Panc1 (cell line): ENCODE data around the gene TLCD5. TPM values are rescaled to one million over a fixed set of nuclear protein-coding genes. Genes with fewer than 3 reads are reported as not detected.

Experiments used
- ATAC-seq: fragments of 200-7000 bp; cut with Tn5 transposase; 2 replicates; pipeline ENCODE4 v1.9.1; 2020; ENCODE audit warnings: mild to moderate bottlenecking, moderate library complexity
- BruUV-seq: library from RNA; stranded (reverse); fragments of 400-500 nt; replicated peaks from 2 replicates; lab custom pipeline; 2021; lab: Mats Ljungman, UMichigan
- CTCF ChIA-PET: fragments of 300-600 bp; sonication (Branson Sonifier 250); formaldehyde crosslinking; loops from one replicate; lab custom pipeline; 2022; ENCODE audit warnings: antibody characterized with exemption; lab: Charles Lee
- POLR2A ChIA-PET: fragments of 300-600 bp; sonication (Branson Sonifier 250); formaldehyde crosslinking; loops from one replicate; lab custom pipeline; 2022; ENCODE audit warnings: antibody characterized with exemption; lab: Charles Lee
- DNase-seq: peaks from one replicate; pipeline ENCODE4 v3.0.0-alpha.2; 2010; ENCODE audit warnings: low read depth, low spot score
- H3K27ac ChIP-seq: 2 replicates; pipeline ENCODE4 v1.5.1; 2011; ENCODE audit warnings: mild to moderate bottlenecking, low read length, inconsistent platforms
- H3K27me3 ChIP-seq: fragments of 200-500 bp; sonication (Bioruptor generic); 2 replicates; pipeline ENCODE4 v1.6.0; 2014; ENCODE audit warnings: low read length, inconsistent platforms; ENCODE audit not compliant: control insufficient read depth, insufficient read depth
- H3K36me3 ChIP-seq: fragments of 200-500 bp; sonication (Bioruptor generic); 2 replicates; pipeline ENCODE4 v1.5.1; 2014; ENCODE audit warnings: inconsistent platforms, mild to moderate bottlenecking, low read length, moderate library complexity; ENCODE audit not compliant: control insufficient read depth, insufficient read depth
- H3K4me1 ChIP-seq: 2 replicates; pipeline ENCODE4 v1.5.1; 2011; ENCODE audit warnings: inconsistent platforms, mild to moderate bottlenecking, low read length, moderate library complexity; ENCODE audit not compliant: control insufficient read depth, insufficient read depth
- H3K4me3 ChIP-seq, 2 experiments: 2 replicates each; pipeline ENCODE4 v1.5.1; 2011 to 2012; ENCODE audit warnings: low read depth in 2 of 2, low read length in 2 of 2, mild to moderate bottlenecking in 2 of 2, inconsistent platforms in 1 of 2, moderate library complexity in 1 of 2
- H3K9me3 ChIP-seq: fragments of 200-500 bp; sonication (Bioruptor generic); 2 replicates; pipeline ENCODE4 v1.5.1; 2014; ENCODE audit warnings: low read depth, mild to moderate bottlenecking, inconsistent platforms, low read length, moderate library complexity; ENCODE audit not compliant: control insufficient read depth, insufficient read depth
- CTCF ChIP-seq: fragments of 450-650 bp; IDR thresholded peaks from 2 replicates; pipeline ENCODE4 v1.5.1; 2017; ENCODE audit warnings: mild to moderate bottlenecking
- POLR2AphosphoS5 ChIP-seq: IDR thresholded peaks from 2 replicates; pipeline ENCODE4 v1.6.1; 2012; ENCODE audit warnings: mild to moderate bottlenecking, low read depth, low read length, moderate library complexity
- SIN3A ChIP-seq: IDR thresholded peaks from 2 replicates; pipeline ENCODE4 v1.6.1; 2012; ENCODE audit warnings: low read depth, mild to moderate bottlenecking, low read length, moderate library complexity, borderline replicate concordance; ENCODE audit not compliant: insufficient read depth
- TCF7L2 ChIP-seq: IDR thresholded peaks from 2 replicates; pipeline ENCODE4 v1.6.1; 2011; ENCODE audit warnings: mild to moderate bottlenecking, low read depth, low read length, inconsistent platforms
- in situ Hi-C: cut with HindIII; loops from 2 replicates; pipeline ENCODE4 v1.10.0; 2016; ENCODE audit warnings: low sequenced_read_pairs, low pct_unique_long_range_greater_than_20kb
- intact Hi-C: fragments of 100-400 bp; cut with micrococcal nuclease; formaldehyde crosslinking; loops from one replicate; pipeline ENCODE4 v1.10.0; 2022; ENCODE audit not compliant: unreplicated experiment
- total RNA-seq: library from RNA; stranded (reverse); gene quantifications from one replicate; pipeline ENCODE4 v1.2.1, GENCODE V29; 2021; ENCODE audit not compliant: unreplicated experiment
- TF ChIP-seq, protein P1 (sequence below), 2 experiments: IDR thresholded peaks; 2 replicates each; pipeline ENCODE4 v1.6.1; 2011 to 2012; ENCODE audit warnings: low read depth in 2 of 2, control low read depth in 1 of 2, low read length in 1 of 2, mild to moderate bottlenecking in 1 of 2, moderate library complexity in 1 of 2; ENCODE audit not compliant: insufficient read depth in 1 of 2

The TLCD5 gene
- total RNA-seq, 1 experiment from 2014 or later = 22.8 TPM

- in situ Hi-C loops = no loop called here
- Histone ChIP-seq H3K36me3 (no peaks in the 10 kb centered on the region), H3K27me3 (no peaks in the 10 kb centered on the region), H3K4me1 (peaks cover 56% of the 10 kb centered on the region), H3K27ac (no peak overlapping the region), H3K4me3 (no peak overlapping the region), H3K9me3 (no peaks in the 10 kb centered on the region)
- ChIA-PET CTCF (no interaction called here), POLR2A (no interaction called here)
- TF ChIP-seq POLR2AphosphoS5 (no peak), CTCF (no peak)
- ATAC-seq (no peak), DNase-seq (no peak)
- no TSS peak for BruUV-seq
- intact Hi-C loops = no loop called here
Measured at GRCh38 chr11:120350637-120351036, 25.5 kb downstream of the TLCD5 start.

GRCh38 chr11:120352405-120352804 lies 27.3 kb downstream of the TLCD5 start:
- no TSS peak for BruUV-seq
- Histone ChIP-seq H3K27me3 (no peaks in the 10 kb centered on the region), H3K4me3 (no peak overlapping the region), H3K27ac (no peak overlapping the region), H3K36me3 (no peaks in the 10 kb centered on the region), H3K4me1 (peaks cover 40% of the 10 kb centered on the region), H3K9me3 (no peaks in the 10 kb centered on the region)
- ChIA-PET CTCF (no interaction called here), POLR2A (no interaction called here)
- ATAC-seq (no peak), DNase-seq (no peak)
- in situ Hi-C loops (no loop called here), intact Hi-C loops (no loop called here)
- TF ChIP-seq, protein P1, sequence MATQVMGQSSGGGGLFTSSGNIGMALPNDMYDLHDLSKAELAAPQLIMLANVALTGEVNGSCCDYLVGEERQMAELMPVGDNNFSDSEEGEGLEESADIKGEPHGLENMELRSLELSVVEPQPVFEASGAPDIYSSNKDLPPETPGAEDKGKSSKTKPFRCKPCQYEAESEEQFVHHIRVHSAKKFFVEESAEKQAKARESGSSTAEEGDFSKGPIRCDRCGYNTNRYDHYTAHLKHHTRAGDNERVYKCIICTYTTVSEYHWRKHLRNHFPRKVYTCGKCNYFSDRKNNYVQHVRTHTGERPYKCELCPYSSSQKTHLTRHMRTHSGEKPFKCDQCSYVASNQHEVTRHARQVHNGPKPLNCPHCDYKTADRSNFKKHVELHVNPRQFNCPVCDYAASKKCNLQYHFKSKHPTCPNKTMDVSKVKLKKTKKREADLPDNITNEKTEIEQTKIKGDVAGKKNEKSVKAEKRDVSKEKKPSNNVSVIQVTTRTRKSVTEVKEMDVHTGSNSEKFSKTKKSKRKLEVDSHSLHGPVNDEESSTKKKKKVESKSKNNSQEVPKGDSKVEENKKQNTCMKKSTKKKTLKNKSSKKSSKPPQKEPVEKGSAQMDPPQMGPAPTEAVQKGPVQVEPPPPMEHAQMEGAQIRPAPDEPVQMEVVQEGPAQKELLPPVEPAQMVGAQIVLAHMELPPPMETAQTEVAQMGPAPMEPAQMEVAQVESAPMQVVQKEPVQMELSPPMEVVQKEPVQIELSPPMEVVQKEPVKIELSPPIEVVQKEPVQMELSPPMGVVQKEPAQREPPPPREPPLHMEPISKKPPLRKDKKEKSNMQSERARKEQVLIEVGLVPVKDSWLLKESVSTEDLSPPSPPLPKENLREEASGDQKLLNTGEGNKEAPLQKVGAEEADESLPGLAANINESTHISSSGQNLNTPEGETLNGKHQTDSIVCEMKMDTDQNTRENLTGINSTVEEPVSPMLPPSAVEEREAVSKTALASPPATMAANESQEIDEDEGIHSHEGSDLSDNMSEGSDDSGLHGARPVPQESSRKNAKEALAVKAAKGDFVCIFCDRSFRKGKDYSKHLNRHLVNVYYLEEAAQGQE (IDR thresholded peaks at IDR 0.05; ENCODE audit: insufficient read depth in 1 of 2, low read depth in 2 of 2, low read length in 1 of 2) = no peak
- TF ChIP-seq TCF7L2 (no peak), SIN3A (no peak), CTCF (no peak), POLR2AphosphoS5 (no peak)
